T-helper 17 cell (primary cell): ENCODE measurements around the gene DENND6A. TPM values are rescaled to one million over a fixed set of nuclear protein-coding genes. Genes with fewer than 3 reads are reported as not detected.
"Not testable (repeated sequence)": the region's sequence is repeated elsewhere in the genome, so short reads cannot be mapped to it uniquely, and the experiment has no call there.

Experiments
- ATAC-seq: fragments of 150-1000 bp; cut with Tn5 transposase; 2 replicates; pipeline ENCODE4 v1.10.0; 2021; ENCODE audit warnings: mild to moderate bottlenecking, moderate library complexity
- DNase-seq, 3 donors: peaks; one replicate each; pipeline versions ENCODE4 v3.0.0 to v3.0.0-alpha.2; 2020 to 2021
- H3K9me3 ChIP-seq: one replicate; pipeline ENCODE4 v1.7.0; 2013; ENCODE audit warnings: low read length, mild to moderate bottlenecking; ENCODE audit not compliant: control insufficient read depth, poor library complexity, severe bottlenecking
- H3K27ac Mint-ChIP-seq: one replicate; pipeline ENCODE4 v1.8.0; 2022; ENCODE audit warnings: mild to moderate bottlenecking, moderate library complexity, mixed read lengths
- H3K27me3 Mint-ChIP-seq: one replicate; pipeline ENCODE4 v1.8.0; 2022; ENCODE audit warnings: mixed read lengths
- H3K36me3 Mint-ChIP-seq: one replicate; pipeline ENCODE4 v1.8.0; 2022; ENCODE audit warnings: low read depth, mixed read lengths
- H3K4me1 Mint-ChIP-seq: one replicate; pipeline ENCODE4 v1.8.0; 2022; ENCODE audit warnings: mild to moderate bottlenecking, mixed read lengths
- H3K4me3 Mint-ChIP-seq: one replicate; pipeline ENCODE4 v1.8.0; 2022; ENCODE audit warnings: mild to moderate bottlenecking, moderate library complexity, mixed read lengths
- total RNA-seq, 4 donors: library from RNA in 2 of 4; stranded (reverse) in 2 of 4; gene quantifications; one replicate each; pipeline ENCODE4 v1.2.3 and lab custom pipeline; 2022 to 2026

The DENND6A gene
- total RNA-seq, 2 donors from 2014 or later, result 38.9 to 49.7 TPM

GRCh38 chr3:57717205-57717868, 24.5 kb upstream of the DENND6A start:
- no peaks in the 10 kb centered on the region for H3K27me3 Mint-ChIP-seq
- no peak for ATAC-seq
- H3K4me3 Mint-ChIP-seq, result no peak overlapping the region
- H3K27ac Mint-ChIP-seq, result no peak overlapping the region
- no peaks in the 10 kb centered on the region for H3K9me3 ChIP-seq
- no peak for DNase-seq
- no peaks in the 10 kb centered on the region for H3K36me3 Mint-ChIP-seq
- H3K4me1 Mint-ChIP-seq, result no peaks in the 10 kb centered on the region

- ATAC-seq (no peak), DNase-seq (no peak)
- Mint-ChIP-seq H3K27me3 (no peaks in the 10 kb centered on the region), H3K4me3 (no peak overlapping the region), H3K4me1 (no peaks in the 10 kb centered on the region), H3K27ac (no peak overlapping the region), H3K36me3 (no peaks in the 10 kb centered on the region)
- H3K9me3 ChIP-seq, result no peaks in the 10 kb centered on the region
These were observed 22.8 kb upstream of the DENND6A start for GRCh38 chr3:57715686-57716085.

GRCh38 chr3:57709559-57709958, 16.7 kb upstream of the DENND6A start:
- peaks cover 2% of the 10 kb centered on the region for H3K36me3 Mint-ChIP-seq
- H3K4me1 Mint-ChIP-seq, result peaks cover 2% of the 10 kb centered on the region
- DNase-seq (no peak), ATAC-seq (no peak)
- no peak overlapping the region for H3K27ac Mint-ChIP-seq
- no peak overlapping the region for H3K4me3 Mint-ChIP-seq
- H3K9me3 ChIP-seq, result no peaks in the 10 kb centered on the region
- no peaks in the 10 kb centered on the region for H3K27me3 Mint-ChIP-seq

GRCh38 chr3:57709031-57709430, 16.2 kb upstream of the DENND6A start:
- no peaks in the 10 kb centered on the region for H3K9me3 ChIP-seq
- H3K36me3 Mint-ChIP-seq, result peaks cover 3% of the 10 kb centered on the region
- peaks cover 2% of the 10 kb centered on the region for H3K4me1 Mint-ChIP-seq
- DNase-seq (no peak), ATAC-seq (no peak)
- no peak overlapping the region for H3K4me3 Mint-ChIP-seq
- H3K27ac Mint-ChIP-seq, result no peak overlapping the region
- H3K27me3 Mint-ChIP-seq, result no peaks in the 10 kb centered on the region

- no peak overlapping the region for H3K4me3 Mint-ChIP-seq
- H3K27ac Mint-ChIP-seq, result no peak overlapping the region
- ATAC-seq, result no peak
- no peak for DNase-seq
- H3K9me3 ChIP-seq, result no peaks in the 10 kb centered on the region
- H3K36me3 Mint-ChIP-seq, result peaks cover 4% of the 10 kb centered on the region
- H3K4me1 Mint-ChIP-seq, result peaks cover 2% of the 10 kb centered on the region
- peaks cover 8% of the 10 kb centered on the region for H3K27me3 Mint-ChIP-seq
These were observed 13.6 kb upstream of the DENND6A start for GRCh38 chr3:57706462-57706861.

GRCh38 chr3:57705351-57705750, 12.5 kb upstream of the DENND6A start:
- not testable (repeated sequence) for H3K27me3 Mint-ChIP-seq, H3K36me3 Mint-ChIP-seq, H3K4me1 Mint-ChIP-seq, H3K27ac Mint-ChIP-seq, DNase-seq, H3K9me3 ChIP-seq, ATAC-seq, H3K4me3 Mint-ChIP-seq

GRCh38 chr3:57701781-57702180, 8.9 kb upstream of the DENND6A start:
- Mint-ChIP-seq H3K4me3 (no peak overlapping the region), H3K27ac (no peak overlapping the region), H3K4me1 (no peaks in the 10 kb centered on the region), H3K27me3 (peaks cover 8% of the 10 kb centered on the region), H3K36me3 (peaks cover 3% of the 10 kb centered on the region)
- no peak for DNase-seq
- no peaks in the 10 kb centered on the region for H3K9me3 ChIP-seq
- ATAC-seq, result no peak

- no peaks in the 10 kb centered on the region for H3K4me1 Mint-ChIP-seq
- no peak for ATAC-seq
These were observed 7.9 kb upstream of the DENND6A start for GRCh38 chr3:57700737-57701136.

GRCh38 chr3:57699591-57699990, 6.7 kb upstream of the DENND6A start:
- Mint-ChIP-seq H3K27ac (no peak overlapping the region), H3K4me3 (no peak overlapping the region), H3K36me3 (peaks cover 3% of the 10 kb centered on the region), H3K27me3 (peaks cover 8% of the 10 kb centered on the region), H3K4me1 (no peaks in the 10 kb centered on the region)
- no peaks in the 10 kb centered on the region for H3K9me3 ChIP-seq
- DNase-seq, result no peak
- ATAC-seq, result no peak

More at GRCh38 chr3:57700737-57701136, 7.9 kb upstream of the DENND6A start:
- Mint-ChIP-seq H3K4me3 (no peak overlapping the region), H3K36me3 (peaks cover 3% of the 10 kb centered on the region), H3K27ac (no peak overlapping the region), H3K27me3 (peaks cover 8% of the 10 kb centered on the region)
- no peaks in the 10 kb centered on the region for H3K9me3 ChIP-seq
- no peak for DNase-seq

GRCh38 chr3:57696801-57697321, 4.0 kb upstream of the DENND6A start:
- DNase-seq (no peak), ATAC-seq (no peak)
- Mint-ChIP-seq H3K36me3 (no peaks in the 10 kb centered on the region), H3K27me3 (no peaks in the 10 kb centered on the region), H3K4me3 (no peak overlapping the region), H3K27ac (no peak overlapping the region), H3K4me1 (no peaks in the 10 kb centered on the region)
- H3K9me3 ChIP-seq, result no peaks in the 10 kb centered on the region

- DNase-seq (no peak), ATAC-seq (no peak)
- no peak overlapping the region for H3K27ac Mint-ChIP-seq
- H3K9me3 ChIP-seq, result no peaks in the 10 kb centered on the region
- peaks cover 11% of the 10 kb centered on the region for H3K4me1 Mint-ChIP-seq
- no peaks in the 10 kb centered on the region for H3K27me3 Mint-ChIP-seq
- peak overlapping the region; percentile 55 for H3K4me3 Mint-ChIP-seq
- H3K36me3 Mint-ChIP-seq, result no peaks in the 10 kb centered on the region
These were observed 1.3 kb upstream of the DENND6A start for GRCh38 chr3:57694146-57694545.

- peak overlapping the region; percentile 96 for H3K27ac Mint-ChIP-seq
- not testable (repeated sequence) for ATAC-seq, H3K27me3 Mint-ChIP-seq, H3K9me3 ChIP-seq, H3K36me3 Mint-ChIP-seq, DNase-seq
- H3K4me3 Mint-ChIP-seq, result peak overlapping the region; percentile 92
- H3K4me1 Mint-ChIP-seq, result peaks cover 19% of the 10 kb centered on the region
These were observed 813 bp downstream of the DENND6A start for GRCh38 chr3:57692133-57692395.

GRCh38 chr3:57691411-57692132, 1.3 kb downstream of the DENND6A start:
- peak overlapping the region; percentile 96 for H3K27ac Mint-ChIP-seq
- peak overlapping the region; percentile 92 for H3K4me3 Mint-ChIP-seq
- peaks cover 24% of the 10 kb centered on the region for H3K4me1 Mint-ChIP-seq
- ATAC-seq (no peak), DNase-seq (no peak)
- no peaks in the 10 kb centered on the region for H3K9me3 ChIP-seq
- no peaks in the 10 kb centered on the region for H3K27me3 Mint-ChIP-seq
- no peaks in the 10 kb centered on the region for H3K36me3 Mint-ChIP-seq
